NOMO-1 treated with DMSO at 0.1 percent for 48 hours (cell line): Measurements from ENCODE around the gene TOMM40L.
A peak's percentile ranks its signal among the peaks of the same experiment; 100 is the strongest.

Experiments used
- DNase-seq: peaks from one replicate; lab custom pipeline; 2025; ENCODE audit not compliant: unreplicated experiment; lab: John Stamatoyannopoulos, UW

Gene TOMM40L

DNA sequence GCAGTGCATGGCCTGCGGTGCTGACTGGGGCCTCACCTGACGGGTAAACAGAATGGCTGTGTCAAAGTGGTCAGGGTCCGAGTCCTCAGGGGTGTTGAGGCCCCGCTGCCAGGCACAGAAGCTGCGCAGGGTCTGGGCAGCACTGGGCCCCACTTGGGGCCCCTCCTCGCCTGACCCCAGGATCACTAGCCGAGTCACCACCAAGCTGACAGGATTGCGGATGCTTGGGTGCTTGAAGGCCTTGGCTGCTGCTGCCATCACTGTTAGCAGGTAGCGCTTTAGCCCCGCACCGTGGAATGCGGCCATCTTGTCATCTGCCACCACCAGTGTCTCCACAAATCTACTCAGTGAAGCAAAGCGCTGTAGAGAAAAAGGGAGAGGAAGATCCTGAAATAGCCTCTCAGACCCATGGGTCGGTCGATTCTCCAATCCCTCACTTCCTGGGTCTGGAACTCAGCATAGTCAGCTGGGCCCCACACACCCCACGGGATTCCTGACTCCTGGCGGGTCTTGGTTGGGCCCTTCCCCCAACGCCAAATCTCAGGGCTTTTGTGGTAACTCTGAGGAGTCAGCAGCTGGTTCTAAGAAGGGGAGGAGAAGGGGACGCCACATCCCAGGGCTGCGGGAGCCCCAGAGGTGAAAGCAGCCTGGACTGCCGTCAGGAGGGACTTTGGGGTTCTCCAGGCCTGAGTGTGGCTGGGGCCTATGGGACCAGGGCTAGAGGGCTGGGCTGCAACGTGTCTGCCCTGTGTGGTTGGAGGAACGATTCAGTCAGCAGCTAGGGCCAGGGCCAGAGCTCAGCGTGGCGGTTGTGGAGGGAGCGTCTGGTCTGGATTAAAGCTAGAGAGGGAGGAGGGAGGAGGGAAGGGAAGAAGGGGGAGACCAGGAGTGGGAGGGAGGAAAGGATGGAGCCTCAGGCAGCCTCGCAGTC lies 29.1 kb upstream of the TOMM40L start:
- no peak for DNase-seq

DNA sequence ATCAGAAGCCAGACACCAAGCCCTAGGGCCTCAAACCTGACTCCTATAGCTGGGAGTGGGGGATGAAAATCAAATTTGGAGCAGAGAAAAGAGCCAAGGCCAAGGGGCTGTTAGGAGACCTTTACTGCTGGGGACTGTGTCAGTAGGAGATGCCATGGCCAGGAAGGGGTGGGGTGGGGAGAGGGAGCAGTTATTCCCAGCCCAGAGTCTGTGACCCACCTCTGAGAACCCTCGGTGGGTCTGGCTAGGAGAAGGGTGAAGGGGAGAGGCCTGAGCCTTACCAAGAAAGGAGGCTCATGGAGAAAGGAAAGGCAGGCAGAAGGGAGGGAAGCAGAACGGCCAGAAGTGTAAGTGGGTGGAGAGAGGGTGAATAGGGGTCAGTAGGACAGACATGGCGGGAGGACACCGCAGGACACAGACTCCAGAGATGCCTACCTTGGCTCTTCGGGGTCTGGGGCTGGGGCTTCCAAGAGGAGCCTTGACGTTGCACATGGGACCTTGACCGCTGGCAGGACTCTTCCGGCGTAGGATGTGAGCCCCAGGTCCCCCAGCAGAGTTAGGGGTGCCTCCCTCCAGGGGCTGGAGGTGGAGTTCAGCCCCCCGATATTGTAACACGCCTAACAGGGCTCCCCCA lies 28.2 kb upstream of the TOMM40L start:
- DNase-seq = no peak

DNA sequence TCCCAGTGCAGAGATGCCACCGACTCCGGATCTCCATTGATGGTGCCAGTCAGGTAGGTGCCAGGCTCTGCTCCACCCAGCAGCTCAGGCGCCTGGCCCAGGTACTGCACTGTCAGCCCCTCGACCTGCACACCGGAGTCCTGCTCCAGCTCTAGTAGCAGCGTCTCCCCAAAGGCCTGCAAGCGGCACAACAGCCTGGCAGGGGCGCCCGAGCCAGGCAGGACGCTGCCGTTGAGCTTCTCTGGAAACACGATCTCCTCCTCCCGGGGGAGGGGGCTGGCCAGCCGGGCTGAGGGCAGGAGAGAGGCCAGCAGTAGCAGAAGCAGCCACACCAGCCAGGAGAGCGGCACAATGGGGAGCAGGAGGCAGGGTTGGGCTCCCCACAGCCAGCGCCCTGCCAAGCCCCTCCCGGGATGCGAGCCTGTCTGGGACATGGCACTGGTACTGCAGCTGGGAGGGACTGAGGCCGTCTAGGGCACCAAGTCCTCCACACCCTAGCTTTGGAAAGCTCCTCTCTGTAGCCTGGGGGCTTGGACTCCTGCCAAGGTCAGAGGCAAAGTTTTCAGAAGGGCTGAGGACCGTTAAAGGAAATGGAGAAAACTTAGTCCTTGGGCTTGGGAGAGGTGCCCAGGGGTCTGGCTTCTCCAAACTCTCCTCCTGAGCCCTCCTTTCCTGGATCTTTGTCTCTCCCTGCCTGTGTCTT lies 27.5 kb upstream of the TOMM40L start:
- DNase-seq = no peak

GRCh38 chr1:161198897-161199431 lies 26.9 kb upstream of the TOMM40L start, which contains the start of gene ADAMTS4:
Gene ADAMTS4 (minus strand): TSS chr1:161199054. CDS start chr1:161198627, 427 bp downstream.
- DNase-seq = no peak

- DNase-seq = no peak
Measured at GRCh38 chr1:161199506-161200139, 26.2 kb upstream of the TOMM40L start.

- no peak for DNase-seq
Measured at GRCh38 chr1:161200421-161200991, 25.4 kb upstream of the TOMM40L start.

GRCh38 chr1:161200992-161201835 lies 24.6 kb upstream of the TOMM40L start:
- peak; percentile 40 for DNase-seq

DNA sequence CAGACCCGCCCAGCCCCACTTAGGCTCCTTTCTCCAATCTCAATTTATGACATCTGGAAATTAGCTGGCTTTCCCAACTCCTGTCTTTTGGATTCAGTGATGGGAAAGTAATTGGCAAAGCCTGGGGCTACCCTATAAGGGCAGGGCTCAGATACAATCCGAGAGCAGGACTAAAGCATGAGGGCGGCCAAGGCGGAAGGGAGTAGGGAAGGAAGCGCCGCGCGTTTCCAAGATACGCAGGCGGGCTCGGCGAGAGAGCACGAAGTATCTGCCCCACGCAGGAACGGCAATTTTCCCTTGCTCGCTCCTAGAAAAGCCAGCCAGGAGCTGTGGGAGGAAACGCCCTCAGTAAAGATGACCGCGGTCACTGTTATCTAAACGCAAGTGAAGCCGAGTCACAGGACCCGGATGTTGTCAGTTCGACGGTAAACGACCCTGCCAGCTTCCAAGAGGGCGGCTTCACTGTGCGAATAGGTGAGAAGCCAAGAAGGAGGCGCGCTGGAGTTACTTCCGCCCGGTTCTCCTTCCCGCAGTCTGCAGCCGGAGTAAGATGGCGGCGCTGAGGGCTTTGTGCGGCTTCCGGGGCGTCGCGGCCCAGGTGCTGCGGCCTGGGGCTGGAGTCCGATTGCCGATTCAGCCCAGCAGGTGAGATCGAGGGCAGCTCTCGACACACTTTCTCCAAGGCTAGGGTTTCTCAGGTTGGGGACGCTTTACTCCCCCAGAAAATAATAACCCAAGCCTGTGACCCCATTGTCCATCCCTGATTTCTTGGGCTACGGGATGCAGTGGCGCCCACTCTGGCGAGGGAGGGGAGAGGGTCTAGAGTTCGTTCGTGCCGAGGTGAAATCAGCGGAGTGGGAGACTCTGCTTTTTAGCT lies 23.8 kb upstream of the TOMM40L start, which contains the start of gene NDUFS2:
NDUFS2 (plus strand) TSS at position 532 of the 877 bp plus-strand sequence; CDS start at position 551, 19 bp downstream.
- peak; percentile 99 for DNase-seq

- no peak for DNase-seq
Measured at GRCh38 chr1:161206411-161207140, 19.3 kb upstream of the TOMM40L start.

DNA sequence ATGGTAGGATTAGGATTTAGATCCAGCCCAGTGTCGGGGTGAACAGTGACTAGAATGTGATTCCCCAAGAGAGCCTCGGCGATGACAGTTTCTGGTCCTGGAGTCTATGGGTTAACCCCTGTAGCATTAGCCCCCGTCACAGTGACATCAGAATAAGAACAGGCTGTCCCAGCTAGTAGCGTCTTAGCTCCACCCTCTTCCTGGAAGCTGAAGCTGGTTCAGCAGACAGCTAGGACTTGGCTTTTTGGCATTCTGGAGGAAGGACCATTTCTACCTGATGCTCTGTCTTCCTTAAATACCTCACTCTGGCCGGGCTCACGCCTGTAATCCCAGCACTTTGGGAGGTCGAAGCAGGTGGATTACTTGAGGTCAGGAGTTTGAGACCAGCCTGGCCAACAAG lies 18.7 kb upstream of the TOMM40L start:
- no peak for DNase-seq

GRCh38 chr1:161209790-161210409 lies 16.0 kb upstream of the TOMM40L start:
- peak; percentile 78 for DNase-seq

- DNase-seq = peak; percentile 61
Measured at GRCh38 chr1:161214369-161214768, 11.5 kb upstream of the TOMM40L start.

DNA sequence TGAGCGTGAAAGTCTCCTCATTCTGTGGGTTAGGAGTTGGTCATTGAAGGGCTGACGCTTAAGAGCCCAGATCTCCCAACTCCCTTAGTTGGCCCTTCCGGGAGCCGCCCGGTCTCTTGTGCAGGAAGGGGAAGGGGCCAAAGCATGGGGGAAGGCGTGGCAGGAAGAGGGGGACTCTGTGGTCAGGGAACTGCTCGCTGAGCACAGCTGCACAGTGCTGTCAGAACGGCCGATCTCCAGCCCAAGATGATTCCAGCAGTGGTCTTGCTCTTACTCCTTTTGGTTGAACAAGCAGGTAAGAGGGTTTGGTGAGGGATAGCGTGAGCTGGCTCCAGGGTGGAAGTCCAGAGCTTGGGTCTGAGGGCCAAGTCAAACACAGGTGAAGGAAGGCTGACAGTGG lies 10.8 kb upstream of the TOMM40L start, which contains the start of gene FCER1G:
FCER1G (plus strand) TSS at position 220 of the 400 bp plus-strand sequence; CDS start at position 247, 27 bp downstream.
- DNase-seq = peak; percentile 63

DNA sequence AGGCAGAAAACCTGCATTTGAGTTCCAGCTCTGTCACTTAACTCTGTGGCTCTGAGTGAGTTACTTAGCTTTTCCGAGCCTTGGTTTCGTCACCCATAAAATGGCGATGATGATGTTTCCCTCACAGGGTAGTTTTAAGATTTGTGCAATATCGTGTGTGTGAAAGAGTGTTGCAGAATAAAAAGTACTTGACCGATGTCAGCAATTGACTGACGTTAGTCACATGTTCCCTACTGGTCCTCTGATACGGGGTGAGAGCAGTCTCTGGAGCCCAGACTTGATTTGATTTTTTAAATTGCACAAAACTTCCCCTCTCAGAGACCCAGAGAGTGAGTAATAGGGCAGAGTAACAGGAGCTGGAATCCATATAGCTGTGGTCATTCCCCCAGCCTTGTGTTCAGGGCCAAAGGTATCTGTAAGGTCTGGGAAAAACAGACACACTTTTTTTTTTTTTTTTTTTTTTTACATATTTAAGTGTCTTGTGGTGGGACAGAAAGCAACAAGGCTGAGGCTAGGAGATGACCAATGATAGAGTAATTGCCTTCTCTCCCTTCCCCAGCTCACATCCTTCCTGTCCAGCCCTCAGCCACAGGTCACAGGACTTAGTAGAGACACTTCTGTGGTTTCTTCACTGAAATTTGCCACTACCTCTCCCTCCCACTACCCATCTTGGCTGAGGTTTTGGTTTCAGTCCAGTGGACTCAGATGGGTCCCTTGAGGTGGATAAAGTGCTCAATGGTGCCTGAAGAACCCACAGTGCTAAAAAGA lies 8.7 kb upstream of the TOMM40L start:
- DNase-seq = peak; percentile 97

- DNase-seq = no peak
Measured at GRCh38 chr1:161217831-161218230, 8.0 kb upstream of the TOMM40L start.

GRCh38 chr1:161218301-161219077 lies 7.4 kb upstream of the TOMM40L start:
- no peak for DNase-seq
